GM12878 (cell line): ENCODE measurements around the gene TCF7L2. TPM values are rescaled to one million over a fixed set of nuclear protein-coding genes. Genes with fewer than 3 reads are reported as not detected.

Source experiments
- BACH1 ChIP-seq: fragments of 450-650 bp; IDR thresholded peaks from 2 replicates; pipeline ENCODE4 v1.6.1; 2017; ENCODE audit warnings: mild to moderate bottlenecking, borderline replicate concordance
- BCL11A ChIP-seq: IDR thresholded peaks from 2 replicates; pipeline ENCODE4 v1.6.1; 2011; ENCODE audit warnings: low read depth, low read length
- EP300 ChIP-seq, 2 experiments: fragments of 150-350 bp in 1 of 2; IDR thresholded peaks; 2 replicates each; pipeline ENCODE4 v1.6.1; 2011 to 2012; ENCODE audit warnings: low read depth in 2 of 2, low read length in 2 of 2, borderline replicate concordance in 1 of 2, improper control_type of control experiment in 1 of 2, inconsistent platforms in 1 of 2; ENCODE audit not compliant: control insufficient read depth in 1 of 2
- KAT2A ChIP-seq: conservative IDR thresholded peaks from 2 replicates; pipeline ENCODE4 v1.6.1; 2011; ENCODE audit warnings: low read depth, low read length; ENCODE audit not compliant: control insufficient read depth
- NR2C2 ChIP-seq: IDR thresholded peaks from 2 replicates; pipeline ENCODE4 v1.6.1; 2011; ENCODE audit warnings: borderline replicate concordance, low read depth; ENCODE audit not compliant: control insufficient read depth, insufficient read length
- RELA ChIP-seq: fragments of 450-650 bp; IDR thresholded peaks from 2 replicates; pipeline ENCODE4 v1.8.0; 2014; ENCODE audit warnings: borderline replicate concordance; ENCODE audit not compliant: partially characterized antibody
- SIX5 ChIP-seq: IDR thresholded peaks from 2 replicates; pipeline ENCODE4 v1.6.1; 2011; ENCODE audit warnings: mild to moderate bottlenecking, low read depth, low read length, moderate library complexity; ENCODE audit not compliant: severe bottlenecking
- SMC3 ChIP-seq: IDR thresholded peaks from 2 replicates; pipeline ENCODE4 v1.6.1; 2011; ENCODE audit warnings: low read length, improper control_type of control experiment, borderline replicate concordance
- polyA plus RNA-seq, 11 experiments: library from polyadenylated mRNA; depleted of rRNA in 4 of 11; unstranded in 6 of 11; stranded (reverse) in 5 of 11; fragments of >200 nt; fragmentation: Nextera tagmentation in 4 of 11; fragmentation: Illumina TruSeq in 1 of 11; extraction: Ambion mirVana in 4 of 11; extraction: Trizol in 1 of 11; gene quantifications; 1 replicate in 1 of 11; 2 replicates in 10 of 11; pipeline versions ENCODE4 v1.2.1 to v1.2.3, GENCODE V29; 2011 to 2016; ENCODE audit warnings: inconsistent platforms in 2 of 11, missing spikeins in 2 of 11, low read depth in 1 of 11
- total RNA-seq, 4 experiments: library from RNA; depleted of rRNA in 3 of 4; stranded (reverse); fragments of >200 nt in 3 of 4; fragmentation: Illumina TruSeq in 1 of 4; extraction: Trizol in 1 of 4; gene quantifications; 2 replicates each; pipeline versions ENCODE4 v1.2.1 to v1.2.3, GENCODE V29; 2013 to 2021
- TF ChIP-seq, protein P1 (sequence below): fragments of 450-650 bp; IDR thresholded peaks from 2 replicates; pipeline ENCODE4 v1.6.1; 2017; ENCODE audit warnings: mild to moderate bottlenecking, moderate library complexity

Gene TCF7L2
- total and polyA plus RNA-seq, 10 of the 15 experiments (the other 5 are each of a cell fraction or from before 2014, with no cell fraction given): 0.02 to 1.1 (median 0.35) TPM; not detected in 4

DNA sequence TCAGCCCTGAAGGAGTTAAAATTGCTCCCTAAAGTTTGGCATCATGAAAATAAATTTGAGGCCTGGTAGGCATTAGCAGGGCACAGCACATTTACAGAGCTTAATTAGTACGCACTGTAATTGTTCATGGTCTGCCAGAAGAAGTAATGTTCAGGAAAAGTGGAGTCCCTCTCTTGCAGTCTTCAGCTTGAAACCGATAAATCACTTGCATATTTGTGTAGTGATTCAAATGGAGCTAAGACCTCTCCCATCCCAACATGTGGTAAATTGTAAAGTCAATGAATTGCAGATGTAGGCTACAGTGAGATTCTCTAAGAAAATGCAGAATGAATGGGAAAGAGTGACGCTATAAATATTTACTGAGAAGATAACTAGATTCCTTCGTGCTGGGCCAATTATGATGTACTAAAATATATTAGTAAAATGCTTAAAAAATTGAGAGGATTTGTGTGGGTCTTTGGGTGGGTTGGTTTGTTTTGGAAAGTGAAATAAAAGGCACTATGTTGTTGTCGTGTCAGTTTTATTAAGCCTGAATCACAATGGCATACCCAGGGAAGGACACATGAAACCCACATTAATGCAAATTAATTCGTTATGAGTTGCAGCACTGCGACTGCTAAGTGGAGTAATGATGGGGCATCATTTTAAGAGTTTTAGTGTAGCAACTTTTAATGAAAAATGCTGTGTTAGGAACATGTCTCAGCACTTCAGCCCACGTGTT lies 8.4 kb downstream of the TCF7L2 start (continued):
- TF ChIP-seq, protein P1, sequence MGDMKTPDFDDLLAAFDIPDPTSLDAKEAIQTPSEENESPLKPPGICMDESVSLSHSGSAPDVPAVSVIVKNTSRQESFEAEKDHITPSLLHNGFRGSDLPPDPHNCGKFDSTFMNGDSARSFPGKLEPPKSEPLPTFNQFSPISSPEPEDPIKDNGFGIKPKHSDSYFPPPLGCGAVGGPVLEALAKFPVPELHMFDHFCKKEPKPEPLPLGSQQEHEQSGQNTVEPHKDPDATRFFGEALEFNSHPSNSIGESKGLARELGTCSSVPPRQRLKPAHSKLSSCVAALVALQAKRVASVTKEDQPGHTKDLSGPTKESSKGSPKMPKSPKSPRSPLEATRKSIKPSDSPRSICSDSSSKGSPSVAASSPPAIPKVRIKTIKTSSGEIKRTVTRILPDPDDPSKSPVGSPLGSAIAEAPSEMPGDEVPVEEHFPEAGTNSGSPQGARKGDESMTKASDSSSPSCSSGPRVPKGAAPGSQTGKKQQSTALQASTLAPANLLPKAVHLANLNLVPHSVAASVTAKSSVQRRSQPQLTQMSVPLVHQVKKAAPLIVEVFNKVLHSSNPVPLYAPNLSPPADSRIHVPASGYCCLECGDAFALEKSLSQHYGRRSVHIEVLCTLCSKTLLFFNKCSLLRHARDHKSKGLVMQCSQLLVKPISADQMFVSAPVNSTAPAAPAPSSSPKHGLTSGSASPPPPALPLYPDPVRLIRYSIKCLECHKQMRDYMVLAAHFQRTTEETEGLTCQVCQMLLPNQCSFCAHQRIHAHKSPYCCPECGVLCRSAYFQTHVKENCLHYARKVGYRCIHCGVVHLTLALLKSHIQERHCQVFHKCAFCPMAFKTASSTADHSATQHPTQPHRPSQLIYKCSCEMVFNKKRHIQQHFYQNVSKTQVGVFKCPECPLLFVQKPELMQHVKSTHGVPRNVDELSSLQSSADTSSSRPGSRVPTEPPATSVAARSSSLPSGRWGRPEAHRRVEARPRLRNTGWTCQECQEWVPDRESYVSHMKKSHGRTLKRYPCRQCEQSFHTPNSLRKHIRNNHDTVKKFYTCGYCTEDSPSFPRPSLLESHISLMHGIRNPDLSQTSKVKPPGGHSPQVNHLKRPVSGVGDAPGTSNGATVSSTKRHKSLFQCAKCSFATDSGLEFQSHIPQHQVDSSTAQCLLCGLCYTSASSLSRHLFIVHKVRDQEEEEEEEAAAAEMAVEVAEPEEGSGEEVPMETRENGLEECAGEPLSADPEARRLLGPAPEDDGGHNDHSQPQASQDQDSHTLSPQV: no peak
- TF ChIP-seq BCL11A (no peak), BACH1 (no peak), RELA (no peak), NR2C2 (no peak), KAT2A (no peak), SIX5 (no peak), SMC3 (no peak), EP300 (IDR thresholded peaks at IDR 0.05; ENCODE audit: borderline replicate concordance in 1 of 2, control insufficient read depth in 1 of 2, low read depth in 2 of 2, low read length in 2 of 2) (no peak)
